ENCODE results near the gene MYO1D. TPM values are rescaled to one million over a fixed set of nuclear protein-coding genes. Genes with fewer than 3 reads are reported as not detected.

The MYO1D gene
- total RNA-seq, 1 experiment from 2014 or later, result 206 TPM

GRCh38 chr17:32914181-32914580, 37.3 kb upstream of the MYO1D start:
- Histone ChIP-seq H3K9me3 (no peaks in the 10 kb centered on the region), H3K27me3 (replicated peaks; ENCODE audit: control insufficient read depth, insufficient read depth, low read length) (no peaks in the 10 kb centered on the region), H3K4me1 (peaks cover 34% of the 10 kb centered on the region), H3K36me3 (ENCODE audit: control insufficient read depth, insufficient read depth, low read length) (no peaks in the 10 kb centered on the region), H3K4me3 (ENCODE audit: low read depth, low read length) (no peak overlapping the region)
- Mint-ChIP-seq H3K27me3 (ENCODE audit: insufficient read depth, unreplicated experiment) (no peaks in the 10 kb centered on the region), H3K4me1 (ENCODE audit: low read depth, unreplicated experiment) (peaks cover 14% of the 10 kb centered on the region), H3K27ac (ENCODE audit: unreplicated experiment) (no peak overlapping the region), H3K9me3 (ENCODE audit: unreplicated experiment) (no peaks in the 10 kb centered on the region), H3K4me3 (ENCODE audit: unreplicated experiment) (no peak overlapping the region), H3K36me3 (ENCODE audit: insufficient read depth, unreplicated experiment) (no peaks in the 10 kb centered on the region)
- TF ChIP-seq CTCF (IDR thresholded peaks at IDR 0.05; ENCODE audit: insufficient read depth in 1 of 2, low read depth in 1 of 2, low read length in 1 of 2, severe bottlenecking in 1 of 2, unreplicated experiment in 1 of 2), result no peak
- POLR2A ChIA-PET, result no interaction called here
- intact Hi-C loops (cut with micrococcal nuclease; ENCODE audit: unreplicated experiment), result loop anchor here (10.0 kb wide), 1 partner anchor 239 kb away; no protein-coding TSS in a partner anchor
- DNase-seq, result no peak
- CTCF ChIA-PET, result no interaction called here
- BruUV-seq (replicated peaks), result no TSS peak

- intact Hi-C loops (cut with micrococcal nuclease; ENCODE audit: unreplicated experiment), result loop anchor here (10.0 kb wide), 1 partner anchor 239 kb away; no protein-coding TSS in a partner anchor
- ChIA-PET CTCF (no interaction called here), POLR2A (no interaction called here)
- DNase-seq, result no peak
- H3K9me3 Mint-ChIP-seq (ENCODE audit: unreplicated experiment), result no peaks in the 10 kb centered on the region
- H3K9me3 ChIP-seq, result no peaks in the 10 kb centered on the region
- no peak overlapping the region for H3K27ac Mint-ChIP-seq (ENCODE audit: unreplicated experiment)
- H3K4me3 ChIP-seq (ENCODE audit: low read depth, low read length), result no peak overlapping the region
- TF ChIP-seq CTCF (IDR thresholded peaks at IDR 0.05; ENCODE audit: insufficient read depth in 1 of 2, low read depth in 1 of 2, low read length in 1 of 2, severe bottlenecking in 1 of 2, unreplicated experiment in 1 of 2), result no peak
- H3K36me3 ChIP-seq (ENCODE audit: control insufficient read depth, insufficient read depth, low read length), result no peaks in the 10 kb centered on the region
- no TSS peak for BruUV-seq (replicated peaks)
- H3K27me3 Mint-ChIP-seq (ENCODE audit: insufficient read depth, unreplicated experiment), result no peaks in the 10 kb centered on the region
- no peaks in the 10 kb centered on the region for H3K27me3 ChIP-seq (replicated peaks; ENCODE audit: control insufficient read depth, insufficient read depth, low read length)
- H3K4me1 ChIP-seq, result peaks cover 34% of the 10 kb centered on the region
- no peaks in the 10 kb centered on the region for H3K36me3 Mint-ChIP-seq (ENCODE audit: insufficient read depth, unreplicated experiment)
- H3K4me3 Mint-ChIP-seq (ENCODE audit: unreplicated experiment), result no peak overlapping the region
- H3K4me1 Mint-ChIP-seq (ENCODE audit: low read depth, unreplicated experiment), result peaks cover 14% of the 10 kb centered on the region
These were observed 36.7 kb upstream of the MYO1D start for GRCh38 chr17:32913593-32913992.

- ChIA-PET CTCF (interaction anchor here (0.5 to 1.4 kb wide), 3 partner anchors 35 to 106 kb away, joined by 3 to 6 read pairs (median 4); partner anchors contain the start of gene MYO1D), POLR2A (interaction anchor here (0.5 kb wide), 1 partner anchor 84 kb away, joined by 8 read pairs; no protein-coding TSS in a partner anchor)
- no TSS peak for BruUV-seq (replicated peaks)
- Mint-ChIP-seq H3K36me3 (ENCODE audit: insufficient read depth, unreplicated experiment) (no peaks in the 10 kb centered on the region), H3K27me3 (ENCODE audit: insufficient read depth, unreplicated experiment) (no peaks in the 10 kb centered on the region), H3K27ac (ENCODE audit: unreplicated experiment) (peak overlapping the region; percentile 17), H3K4me1 (ENCODE audit: low read depth, unreplicated experiment) (peaks cover 14% of the 10 kb centered on the region), H3K4me3 (ENCODE audit: unreplicated experiment) (peak overlapping the region; percentile 3), H3K9me3 (ENCODE audit: unreplicated experiment) (no peaks in the 10 kb centered on the region)
- TF ChIP-seq CTCF (IDR thresholded peaks at IDR 0.05; ENCODE audit: insufficient read depth in 1 of 2, low read depth in 1 of 2, low read length in 1 of 2, severe bottlenecking in 1 of 2, unreplicated experiment in 1 of 2), result no peak
- Histone ChIP-seq H3K27me3 (replicated peaks; ENCODE audit: control insufficient read depth, insufficient read depth, low read length) (no peaks in the 10 kb centered on the region), H3K36me3 (ENCODE audit: control insufficient read depth, insufficient read depth, low read length) (no peaks in the 10 kb centered on the region), H3K4me1 (peaks cover 34% of the 10 kb centered on the region), H3K4me3 (ENCODE audit: low read depth, low read length) (no peak overlapping the region), H3K9me3 (no peaks in the 10 kb centered on the region)
- DNase-seq, result peak; percentile 64 to 81
- intact Hi-C loops (cut with micrococcal nuclease; ENCODE audit: unreplicated experiment), result loop anchor here (10.0 kb wide), 1 partner anchor 238 kb away; no protein-coding TSS in a partner anchor
These were observed 35.4 kb upstream of the MYO1D start for GRCh38 chr17:32912218-32912897.
